Endothelial cell of umbilical vein (primary cell): ENCODE data around the gene SNN. TPM values are rescaled to one million over a fixed set of nuclear protein-coding genes. Genes with fewer than 3 reads are reported as not detected.

Source experiments
- BruUV-seq: library from RNA; stranded (reverse); fragments of 400-500 nt; replicated peaks from 2 replicates; lab custom pipeline; 2021; lab: Mats Ljungman, UMichigan
- CTCF ChIA-PET: fragments of 300-600, 350-600 bp; sonication (Branson Sonifier 250); formaldehyde crosslinking; loops from one replicate; lab custom pipeline; 2021; ENCODE audit warnings: antibody characterized with exemption, inconsistent platforms; lab: Charles Lee
- POLR2A ChIA-PET: fragments of 300-600, 350-600 bp; sonication (Branson Sonifier 250); formaldehyde crosslinking; loops from one replicate; lab custom pipeline; 2021; ENCODE audit warnings: antibody characterized with exemption, inconsistent platforms; lab: Charles Lee
- DNase-seq: peaks from one replicate; pipeline ENCODE4 v3.0.0-alpha.2; 2011; ENCODE audit warnings: low read depth, low spot score
- FAIRE-seq: peaks from 2 replicates; lab custom pipeline; 2011; peaks lifted over from hg19 to GRCh38; lab: Jason Lieb, UNC
- H2AFZ ChIP-seq: 2 replicates; pipeline ENCODE4 v1.6.0; 2012; ENCODE audit warnings: low read depth, low read length, control low read depth, inconsistent platforms
- H3K27ac ChIP-seq: 2 replicates; pipeline ENCODE4 v1.5.1; 2011; ENCODE audit warnings: low read depth, mild to moderate bottlenecking, control low read depth, low read length, moderate library complexity; ENCODE audit not compliant: insufficient read depth
- H3K27me3 ChIP-seq, 2 experiments: 2 replicates each; pipeline versions ENCODE4 v1.6.0 to v1.6.1; 2011; ENCODE audit warnings: low read length in 2 of 2, mixed read lengths in 1 of 2; ENCODE audit not compliant: control insufficient read depth in 2 of 2, insufficient read depth in 2 of 2
- H3K36me3 ChIP-seq, 2 experiments: 2 replicates in 1 of 2; 3 replicates in 1 of 2; pipeline ENCODE4 v1.5.1; 2011; ENCODE audit warnings: low read length in 2 of 2, mild to moderate bottlenecking in 1 of 2, moderate library complexity in 1 of 2; ENCODE audit not compliant: control insufficient read depth in 2 of 2, insufficient read depth in 2 of 2; ENCODE audit errors: extremely low read depth in 1 of 2
- H3K4me1 ChIP-seq: 3 replicates; pipeline ENCODE4 v1.5.1; 2011; ENCODE audit warnings: mild to moderate bottlenecking, low read length; ENCODE audit not compliant: control insufficient read depth, insufficient read depth; ENCODE audit errors: extremely low read depth
- H3K4me2 ChIP-seq: 2 replicates; pipeline ENCODE4 v1.6.1; 2011; ENCODE audit warnings: low read length, control low read depth, mixed read lengths; ENCODE audit not compliant: insufficient read depth
- H3K4me3 ChIP-seq, 3 experiments: fragments of 200-600 bp in 1 of 3; sonication (generic), shearing (Covaris generic) in 1 of 3; replicated peaks in 1 of 3; 2 replicates each; pipeline ENCODE4 v1.5.1; 2011 to 2016; ENCODE audit warnings: control low read depth in 3 of 3, low read length in 3 of 3, mild to moderate bottlenecking in 2 of 3, inconsistent platforms in 1 of 3, low read depth in 1 of 3, moderate library complexity in 1 of 3; ENCODE audit not compliant: insufficient read depth in 1 of 3
- H3K79me2 ChIP-seq: 2 replicates; pipeline ENCODE4 v1.6.0; 2012; ENCODE audit warnings: low read length, inconsistent platforms; ENCODE audit not compliant: control insufficient read depth, insufficient read depth
- H3K9ac ChIP-seq: replicated peaks from 2 replicates; pipeline ENCODE3; 2011; ENCODE audit warnings: low read length, control low read depth; ENCODE audit not compliant: insufficient read depth; ENCODE audit errors: extremely low read depth
- H3K9me1 ChIP-seq: replicated peaks from 3 replicates; pipeline ENCODE4 v1.6.0; 2011; ENCODE audit warnings: mild to moderate bottlenecking, low read length; ENCODE audit not compliant: control insufficient read depth, insufficient read depth; ENCODE audit errors: extremely low read depth
- H3K9me3 ChIP-seq: replicated peaks from 2 replicates; pipeline ENCODE4 v1.5.1; 2012; ENCODE audit warnings: low read length, inconsistent platforms; ENCODE audit not compliant: control insufficient read depth, insufficient read depth
- H4K20me1 ChIP-seq: replicated peaks from 2 replicates; pipeline ENCODE3; 2011; ENCODE audit warnings: mild to moderate bottlenecking, low read length; ENCODE audit not compliant: control insufficient read depth, insufficient read depth; ENCODE audit errors: extremely low read depth
- EZH2 ChIP-seq: IDR thresholded peaks from 2 replicates; pipeline ENCODE4 v1.6.1; 2012; ENCODE audit warnings: borderline replicate concordance, low read depth, mild to moderate bottlenecking, moderate library complexity, low read length, inconsistent platforms; ENCODE audit not compliant: severe bottlenecking
- GATA2 ChIP-seq: IDR thresholded peaks from 2 replicates; pipeline ENCODE4 v1.7.0; 2011; ENCODE audit warnings: low read depth, mild to moderate bottlenecking, moderate library complexity, mixed read lengths, low read length; ENCODE audit not compliant: insufficient read length, insufficient read depth
- JUN ChIP-seq: IDR thresholded peaks from 2 replicates; pipeline ENCODE4 v1.6.1; 2011; ENCODE audit warnings: borderline replicate concordance, low read depth; ENCODE audit not compliant: insufficient read length, insufficient read depth
- MYC ChIP-seq: IDR thresholded peaks from one replicate; pipeline ENCODE4 v1.6.1; 2011; ENCODE audit warnings: mild to moderate bottlenecking, low read depth, low read length
- POLR2A ChIP-seq: IDR thresholded peaks from 2 replicates; pipeline ENCODE4 v1.6.1; 2012; ENCODE audit warnings: low read depth, mild to moderate bottlenecking, control low read depth, low read length
- dilution Hi-C: fragments of 300-500 bp; cut with MboI; formaldehyde crosslinking; loops from one replicate; pipeline ENCODE4 v1.15.0; 2019; ENCODE audit warnings: low sequenced_read_pairs; ENCODE audit not compliant: extremely low pct_ligation_motif_present
- intact Hi-C: fragments of 100-400 bp; cut with micrococcal nuclease; formaldehyde crosslinking; loops from one replicate; pipeline ENCODE4 v1.10.0; 2022
- polyA plus RNA-seq, 4 experiments: library from polyadenylated mRNA; depleted of rRNA in 3 of 4; stranded (reverse) in 3 of 4; unstranded in 1 of 4; fragments of >200 nt; gene quantifications; 2 replicates each; pipeline versions ENCODE4 v1.2.1 to v1.2.3, GENCODE V29; 2011 to 2012; ENCODE audit warnings: missing spikeins in 1 of 4
- total RNA-seq: library from RNA; stranded (reverse); gene quantifications from 2 replicates; pipeline ENCODE4 v1.2.3, GENCODE V29; 2021

SNN gene
- total and polyA plus RNA-seq, 2 donors (not counting 3 experiments of a cell fraction or from before 2014, with no cell fraction given): 17.7 to 24.1 TPM

GRCh38 chr16:11692651-11693050 is 24.4 kb downstream of the SNN start:
- Histone ChIP-seq H3K79me2 (peaks cover 4% of the 10 kb centered on the region), H3K9me3 (no peaks in the 10 kb centered on the region), H4K20me1 (no peaks in the 10 kb centered on the region), H3K4me2 (no peak overlapping the region), H3K9ac (no peak overlapping the region), H3K27me3 (no peaks in the 10 kb centered on the region), H3K36me3 (peaks cover 24 to 37% of the 10 kb centered on the region in 2 experiments), H2AFZ (no peak overlapping the region), H3K9me1 (no peaks in the 10 kb centered on the region), H3K27ac (no peak overlapping the region), H3K4me1 (no peaks in the 10 kb centered on the region), H3K4me3 (no peak overlapping the region)
- dilution Hi-C loops: no loop called here
- CTCF ChIA-PET: interaction anchor here (1.4 kb wide), 1 partner anchor 22 kb away, joined by 5 read pairs; no protein-coding TSS in a partner anchor
- no peak for TF ChIP-seq MYC
- no peak for TF ChIP-seq EZH2
- no peak for TF ChIP-seq JUN
- no peak for TF ChIP-seq POLR2A
- no peak for TF ChIP-seq GATA2
- POLR2A ChIA-PET: no interaction called here
- intact Hi-C loops: no loop called here
- FAIRE-seq (no peak), DNase-seq (no peak)
- BruUV-seq: no TSS peak

GRCh38 chr16:11696266-11697012 is 28.2 kb downstream of the SNN start:
- peaks cover 17 to 41% of the 10 kb centered on the region in 2 experiments for H3K36me3 ChIP-seq
- no peak overlapping the region for H3K9ac ChIP-seq
- DNase-seq (no peak), FAIRE-seq (no peak)
- no peaks in the 10 kb centered on the region for H4K20me1 ChIP-seq
- no peak overlapping the region for H3K4me2 ChIP-seq
- dilution Hi-C loops: no loop called here
- H3K79me2 ChIP-seq: peaks cover 3% of the 10 kb centered on the region
- no peak overlapping the region for H3K4me3 ChIP-seq
- no peaks in the 10 kb centered on the region for H3K27me3 ChIP-seq
- no TSS peak for BruUV-seq
- TF ChIP-seq MYC: no peak
- no peak for TF ChIP-seq JUN
- TF ChIP-seq EZH2: no peak
- no peak for TF ChIP-seq POLR2A
- intact Hi-C loops: no loop called here
- POLR2A ChIA-PET: interaction anchor here (0.6 kb wide), 1 partner anchor 133 kb away, joined by 7 read pairs; no protein-coding TSS in a partner anchor
- no peaks in the 10 kb centered on the region for H3K9me1 ChIP-seq
- H2AFZ ChIP-seq: no peak overlapping the region
- H3K27ac ChIP-seq: no peak overlapping the region
- no peaks in the 10 kb centered on the region for H3K9me3 ChIP-seq
- CTCF ChIA-PET: interaction anchor here (1.1 kb wide), 1 partner anchor 12 kb away, joined by 3 read pairs; no protein-coding TSS in a partner anchor
- H3K4me1 ChIP-seq: no peaks in the 10 kb centered on the region
